ENCODE measurements around the gene CDH23.

Gene CDH23

GRCh38 chr10:71722849-71723248, 326.1 kb downstream of the CDH23 start:
- Histone ChIP-seq H3K4me2 (ENCODE audit: low read length) (no peak overlapping the region), H3K79me2 (no peaks in the 10 kb centered on the region), H3K4me1 (peaks cover 11% of the 10 kb centered on the region), H3K27me3 (ENCODE audit: control insufficient read depth, insufficient read depth, low read length) (no peaks in the 10 kb centered on the region), H3K9ac (no peak overlapping the region), H3K36me3 (ENCODE audit: control insufficient read depth, insufficient read depth, low read length) (no peaks in the 10 kb centered on the region), H3K9me3 (ENCODE audit: control insufficient read depth, low read length) (no peaks in the 10 kb centered on the region), H3K27ac (no peak overlapping the region), H2AFZ (no peak overlapping the region), H3K4me3 (ENCODE audit: low read depth, low read length) (no peak overlapping the region)
- no peak for TF ChIP-seq CTCF (IDR thresholded peaks at IDR 0.05)

- no peak overlapping the region for H3K4me2 ChIP-seq (ENCODE audit: low read length)
- no peak overlapping the region for H2AFZ ChIP-seq
- no peaks in the 10 kb centered on the region for H3K9me3 ChIP-seq (ENCODE audit: control insufficient read depth, low read length)
- TF ChIP-seq CTCF (IDR thresholded peaks at IDR 0.05), result no peak
- no peak overlapping the region for H3K9ac ChIP-seq
- no peak overlapping the region for H3K27ac ChIP-seq
- H3K27me3 ChIP-seq (ENCODE audit: control insufficient read depth, insufficient read depth, low read length), result no peaks in the 10 kb centered on the region
- H3K79me2 ChIP-seq, result no peaks in the 10 kb centered on the region
- H3K36me3 ChIP-seq (ENCODE audit: control insufficient read depth, insufficient read depth, low read length), result no peaks in the 10 kb centered on the region
- H3K4me1 ChIP-seq, result peaks cover 14% of the 10 kb centered on the region
- H3K4me3 ChIP-seq (ENCODE audit: low read depth, low read length), result no peak overlapping the region
Observed at GRCh38 chr10:71723311-71723710, 326.6 kb downstream of the CDH23 start.

GRCh38 chr10:71724539-71724938, 327.8 kb downstream of the CDH23 start:
- TF ChIP-seq CTCF (IDR thresholded peaks at IDR 0.05), result no peak
- no peak overlapping the region for H2AFZ ChIP-seq
- no peaks in the 10 kb centered on the region for H3K79me2 ChIP-seq
- peaks cover 14% of the 10 kb centered on the region for H3K4me1 ChIP-seq
- no peaks in the 10 kb centered on the region for H3K27me3 ChIP-seq (ENCODE audit: control insufficient read depth, insufficient read depth, low read length)
- no peak overlapping the region for H3K27ac ChIP-seq
- H3K9me3 ChIP-seq (ENCODE audit: control insufficient read depth, low read length), result no peaks in the 10 kb centered on the region
- H3K4me3 ChIP-seq (ENCODE audit: low read depth, low read length), result no peak overlapping the region
- no peak overlapping the region for H3K9ac ChIP-seq
- no peak overlapping the region for H3K4me2 ChIP-seq (ENCODE audit: low read length)
- no peaks in the 10 kb centered on the region for H3K36me3 ChIP-seq (ENCODE audit: control insufficient read depth, insufficient read depth, low read length)

- Histone ChIP-seq H2AFZ (no peak overlapping the region), H3K79me2 (no peaks in the 10 kb centered on the region), H3K4me1 (peaks cover 14% of the 10 kb centered on the region), H3K4me3 (ENCODE audit: low read depth, low read length) (no peak overlapping the region), H3K27me3 (ENCODE audit: control insufficient read depth, insufficient read depth, low read length) (no peaks in the 10 kb centered on the region), H3K9me3 (ENCODE audit: control insufficient read depth, low read length) (no peaks in the 10 kb centered on the region), H3K36me3 (ENCODE audit: control insufficient read depth, insufficient read depth, low read length) (no peaks in the 10 kb centered on the region), H3K4me2 (ENCODE audit: low read length) (no peak overlapping the region), H3K27ac (no peak overlapping the region), H3K9ac (no peak overlapping the region)
- no peak for TF ChIP-seq CTCF (IDR thresholded peaks at IDR 0.05)
Observed at GRCh38 chr10:71725249-71725648, 328.5 kb downstream of the CDH23 start.

- no peaks in the 10 kb centered on the region for H3K9me3 ChIP-seq (ENCODE audit: control insufficient read depth, low read length)
- H3K4me3 ChIP-seq (ENCODE audit: low read depth, low read length), result no peak overlapping the region
- no peaks in the 10 kb centered on the region for H3K79me2 ChIP-seq
- H2AFZ ChIP-seq, result no peak overlapping the region
- H3K27me3 ChIP-seq (ENCODE audit: control insufficient read depth, insufficient read depth, low read length), result no peaks in the 10 kb centered on the region
- H3K36me3 ChIP-seq (ENCODE audit: control insufficient read depth, insufficient read depth, low read length), result no peaks in the 10 kb centered on the region
- no peak overlapping the region for H3K27ac ChIP-seq
- H3K4me2 ChIP-seq (ENCODE audit: low read length), result no peak overlapping the region
- H3K9ac ChIP-seq, result no peak overlapping the region
- TF ChIP-seq CTCF (IDR thresholded peaks at IDR 0.05), result no peak
- H3K4me1 ChIP-seq, result peaks cover 14% of the 10 kb centered on the region
Observed at GRCh38 chr10:71725998-71726579, 329.4 kb downstream of the CDH23 start.
